H4 (cell line): Measurements from ENCODE around the gene ENDOV. TPM values are rescaled to one million over a fixed set of nuclear protein-coding genes. Genes with fewer than 3 reads are reported as not detected.

ENCODE experiments used
- DNase-seq: peaks from one replicate; pipeline ENCODE4 v3.0.0-alpha.2; 2015; ENCODE audit warnings: low spot score
- total RNA-seq: library from RNA; depleted of rRNA; stranded (reverse); fragments of >200 nt; shearing (Covaris generic); gene quantifications from 2 replicates; pipeline ENCODE4 v1.2.3, GENCODE V29; 2014; rRNA removed

The ENDOV gene
- total RNA-seq, 1 experiment from 2014 or later = 33.6 TPM

GRCh38 chr17:80482555-80483308 is 67.8 kb downstream of the ENDOV start:
- no peak for DNase-seq

- no peak for DNase-seq
Observed at GRCh38 chr17:80485846-80486245, 70.9 kb downstream of the ENDOV start.

GRCh38 chr17:80486692-80487091 is 71.7 kb downstream of the ENDOV start:
- no peak for DNase-seq

- DNase-seq = no peak
Observed at GRCh38 chr17:80487511-80487910, 72.5 kb downstream of the ENDOV start.

Other genes with a start within 250 kb of the ENDOV start
- 0.15 TPM in 1 of 2 replicates, not detected in the other for gene CARD14, start 245.1 kb upstream of the ENDOV start, total RNA-seq
- 8.5 and 12.3 TPM in 2 replicates for gene SGSH, start 194.8 kb upstream of the ENDOV start, total RNA-seq
- 2.4 and 3.6 TPM in 2 replicates for gene SLC26A11, start 194.7 kb upstream of the ENDOV start, total RNA-seq
- gene RNF213, start 154.3 kb upstream of the ENDOV start, total RNA-seq = 56.6 and 65.7 TPM in 2 replicates
- 0.17 and 0.70 TPM in 2 replicates for gene NPTX1, start 61.4 kb downstream of the ENDOV start, total RNA-seq
- 12.6 and 15.2 TPM in 2 replicates for gene RPTOR, start 129.7 kb downstream of the ENDOV start, total RNA-seq